ENCODE results near the gene KIF18B.

DNA sequence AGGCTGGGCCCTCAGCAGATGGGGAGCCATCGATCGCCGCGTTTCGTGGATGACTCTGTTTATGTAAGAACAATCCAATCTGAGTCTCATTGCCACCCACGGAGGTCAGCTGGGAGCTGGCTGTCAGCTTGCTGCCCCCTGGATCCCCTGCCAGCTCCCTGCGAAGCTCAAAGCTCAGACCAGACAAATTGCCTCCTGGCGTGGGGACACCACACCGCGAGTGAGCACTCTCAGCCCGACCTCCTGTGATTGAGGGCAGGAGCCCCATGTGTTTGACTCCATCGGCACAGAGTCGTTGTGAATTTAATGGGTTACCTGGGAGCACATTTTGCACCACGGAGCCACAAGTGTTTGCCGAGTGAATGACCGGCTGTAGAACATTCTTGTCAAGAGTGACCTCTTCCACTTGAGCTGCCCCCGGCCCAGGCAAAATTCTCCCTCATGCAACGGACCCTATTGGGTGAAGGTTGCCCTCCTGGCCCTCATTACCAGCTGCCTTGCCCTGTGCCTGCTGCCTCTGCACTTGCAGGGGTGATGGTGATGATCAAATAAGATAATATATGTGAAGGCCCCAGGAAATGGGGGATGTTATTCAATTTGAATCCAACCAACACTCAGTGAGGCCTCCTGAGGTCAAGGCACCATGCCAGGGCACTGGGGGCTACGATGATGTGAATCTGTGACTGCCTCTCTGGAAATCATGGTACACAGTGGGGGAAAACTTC lies 24.7 kb downstream of the KIF18B start:
- TF ChIP-seq, protein P1, sequence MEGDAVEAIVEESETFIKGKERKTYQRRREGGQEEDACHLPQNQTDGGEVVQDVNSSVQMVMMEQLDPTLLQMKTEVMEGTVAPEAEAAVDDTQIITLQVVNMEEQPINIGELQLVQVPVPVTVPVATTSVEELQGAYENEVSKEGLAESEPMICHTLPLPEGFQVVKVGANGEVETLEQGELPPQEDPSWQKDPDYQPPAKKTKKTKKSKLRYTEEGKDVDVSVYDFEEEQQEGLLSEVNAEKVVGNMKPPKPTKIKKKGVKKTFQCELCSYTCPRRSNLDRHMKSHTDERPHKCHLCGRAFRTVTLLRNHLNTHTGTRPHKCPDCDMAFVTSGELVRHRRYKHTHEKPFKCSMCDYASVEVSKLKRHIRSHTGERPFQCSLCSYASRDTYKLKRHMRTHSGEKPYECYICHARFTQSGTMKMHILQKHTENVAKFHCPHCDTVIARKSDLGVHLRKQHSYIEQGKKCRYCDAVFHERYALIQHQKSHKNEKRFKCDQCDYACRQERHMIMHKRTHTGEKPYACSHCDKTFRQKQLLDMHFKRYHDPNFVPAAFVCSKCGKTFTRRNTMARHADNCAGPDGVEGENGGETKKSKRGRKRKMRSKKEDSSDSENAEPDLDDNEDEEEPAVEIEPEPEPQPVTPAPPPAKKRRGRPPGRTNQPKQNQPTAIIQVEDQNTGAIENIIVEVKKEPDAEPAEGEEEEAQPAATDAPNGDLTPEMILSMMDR (IDR thresholded peaks at IDR 0.05) = no peak
- no peak for TF ChIP-seq POLR2A (IDR thresholded peaks at IDR 0.05)

All from tibial nerve (tissue), 3 donors.